HG02943 (cell line): ENCODE results near the gene ANXA7.
"Not testable (repeated sequence)": the region's sequence is repeated elsewhere in the genome, so short reads cannot be mapped to it uniquely, and the experiment has no call there.

Experiments
- ATAC-seq: cut with Tn5 transposase; IDR thresholded peaks from one replicate; pipeline ENCODE4 v1.9.1; 2021; ENCODE audit warnings: mild to moderate bottlenecking, low read depth, moderate library complexity; ENCODE audit not compliant: unreplicated experiment

ANXA7 gene

GRCh38 chr10:73357166-73357565 is 56.7 kb downstream of the ANXA7 start:
- no peak for ATAC-seq

DNA sequence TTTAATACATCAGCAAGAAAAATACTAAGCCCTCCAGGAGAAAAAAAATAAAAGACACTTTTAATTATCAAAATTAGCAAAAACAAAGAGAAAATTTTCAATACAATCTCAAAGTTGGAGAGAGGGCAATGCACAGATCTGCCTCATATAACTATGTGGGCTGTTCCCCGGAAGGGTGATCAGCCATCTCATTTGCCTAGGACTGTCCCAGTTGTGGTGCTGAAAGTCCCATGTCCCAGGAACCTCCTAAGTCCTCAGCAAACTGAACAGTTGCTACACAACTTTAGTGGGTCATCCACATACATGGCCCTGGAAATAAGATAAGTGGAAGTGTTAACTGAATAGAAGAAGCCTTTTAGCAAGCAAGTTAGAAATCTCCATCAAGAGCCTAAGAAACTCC is 69.6 kb downstream of the ANXA7 start:
- ATAC-seq: no peak

DNA sequence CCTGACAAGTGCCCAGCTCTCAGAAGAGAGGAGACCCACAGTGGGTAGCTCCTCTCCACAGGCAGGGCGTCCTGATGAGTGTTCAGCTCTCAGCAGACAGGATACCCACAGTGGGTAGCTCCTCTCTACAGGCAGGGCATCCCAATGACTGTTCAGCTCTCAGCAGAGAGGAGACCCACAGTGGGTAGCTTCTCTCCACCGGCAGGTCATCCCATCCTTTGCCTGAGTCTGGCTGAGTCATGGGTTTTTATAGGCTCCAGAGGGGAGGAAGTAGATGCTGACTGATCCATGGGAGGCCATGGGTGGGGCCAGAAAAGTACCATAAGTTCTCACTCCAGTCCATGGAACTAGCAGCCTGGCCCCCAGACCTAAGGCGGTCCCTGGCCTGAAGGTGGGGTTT is 73.7 kb downstream of the ANXA7 start:
- ATAC-seq: no peak

DNA sequence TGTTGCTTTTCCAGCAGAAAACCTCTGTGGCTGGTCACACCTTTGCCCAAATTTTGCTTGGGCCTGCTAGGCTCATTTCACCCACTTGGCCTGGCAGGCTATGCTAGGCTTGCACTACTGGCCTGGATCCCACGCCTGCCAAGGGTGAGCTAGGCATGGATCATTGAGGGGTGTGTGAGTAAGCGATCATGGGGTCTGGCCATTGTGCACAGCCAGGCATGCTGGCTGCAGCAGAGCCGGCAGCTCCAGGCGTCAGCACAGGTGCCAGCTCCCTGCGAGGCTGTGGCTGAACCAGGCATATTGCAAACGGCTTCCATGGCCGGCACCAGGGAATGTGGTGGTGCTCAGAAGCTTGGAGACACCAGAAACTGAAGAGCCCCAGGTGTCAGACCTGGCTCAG is 74.4 kb downstream of the ANXA7 start:
- ATAC-seq: no peak

DNA sequence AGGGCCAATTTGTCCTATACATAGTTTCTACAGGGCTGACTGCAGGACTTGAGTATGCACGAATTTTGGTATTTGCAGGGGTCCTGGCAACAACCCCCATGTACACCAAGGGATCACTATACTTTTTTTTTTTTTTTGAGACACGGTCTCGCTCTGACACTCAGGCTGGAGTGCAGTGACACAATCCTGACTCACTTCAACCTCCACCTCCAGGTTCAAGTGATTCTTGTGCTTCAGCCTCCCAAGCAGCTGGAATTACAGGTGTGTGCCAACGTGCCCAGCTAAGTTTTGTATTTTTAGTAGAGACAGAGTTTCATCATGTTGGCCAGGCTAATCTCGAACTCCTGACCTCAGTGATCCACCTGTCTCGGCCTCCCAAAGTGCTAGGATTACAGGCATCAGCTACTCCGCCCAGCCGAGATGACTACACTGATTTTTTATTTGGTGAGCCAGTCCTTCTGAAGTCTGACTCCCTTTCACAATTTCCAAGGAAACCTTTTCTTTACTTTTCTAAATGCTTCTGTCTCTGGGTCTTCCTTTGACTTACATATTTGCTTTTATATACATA is 75.0 kb downstream of the ANXA7 start:
- no peak for ATAC-seq

DNA sequence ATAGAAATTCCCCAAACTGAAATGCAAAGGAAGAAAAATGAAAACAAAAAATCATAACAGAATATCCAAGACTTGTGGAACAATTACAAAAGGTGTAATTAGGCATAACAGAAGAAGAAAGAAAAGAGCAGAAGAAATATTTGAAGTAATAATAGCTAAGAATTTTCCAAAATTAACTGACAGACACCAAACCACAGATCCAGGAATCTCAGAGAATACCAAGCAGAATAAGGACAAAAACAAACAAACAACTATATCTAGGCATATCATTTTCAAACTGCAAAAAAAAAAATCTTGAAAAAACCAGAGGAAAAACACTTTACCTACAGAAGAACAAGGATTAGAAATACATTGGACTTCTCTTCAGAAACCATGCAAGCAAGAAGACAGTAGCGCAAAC is 80.7 kb downstream of the ANXA7 start:
- ATAC-seq: no peak

- no peak for ATAC-seq
Observed at GRCh38 chr10:73332379-73332778, 81.5 kb downstream of the ANXA7 start.

- ATAC-seq: not testable (repeated sequence)
Observed at GRCh38 chr10:73328523-73328922, 85.3 kb downstream of the ANXA7 start.

- ATAC-seq: not testable (repeated sequence)
Observed at GRCh38 chr10:73325290-73325689, 88.6 kb downstream of the ANXA7 start.
